ENCODE results near the gene NEGR1. TPM values are rescaled to one million over a fixed set of nuclear protein-coding genes. Genes with fewer than 3 reads are reported as not detected.

NEGR1 gene
- total RNA-seq, 4 donors from 2014 or later, result 0.49 to 8.8 (median 2.7) TPM

- TF ChIP-seq POLR2A (IDR thresholded peaks at IDR 0.05) (no peak), CTCF (IDR thresholded peaks at IDR 0.05) (no peak)
- no peaks in the 10 kb centered on the region for H3K9me3 ChIP-seq
- H3K4me1 ChIP-seq, result no peaks in the 10 kb centered on the region
- no peak for DNase-seq
- intact Hi-C loops (cut with DNase I), result no loop called here
- no peak overlapping the region for H3K27ac ChIP-seq
- H3K27me3 ChIP-seq, result no peaks in the 10 kb centered on the region
- H3K36me3 ChIP-seq, result no peaks in the 10 kb centered on the region
- H3K4me3 ChIP-seq, result no peak overlapping the region
These were observed 413.0 kb downstream of the NEGR1 start for GRCh38 chr1:71869326-71869725.

GRCh38 chr1:71862756-71863155 is 419.6 kb downstream of the NEGR1 start:
- no peaks in the 10 kb centered on the region for H3K9me3 ChIP-seq
- intact Hi-C loops (cut with DNase I), result no loop called here
- no peaks in the 10 kb centered on the region for H3K36me3 ChIP-seq
- no peak overlapping the region for H3K4me3 ChIP-seq
- no peaks in the 10 kb centered on the region for H3K27me3 ChIP-seq
- no peak for TF ChIP-seq POLR2A (IDR thresholded peaks at IDR 0.05)
- TF ChIP-seq CTCF (IDR thresholded peaks at IDR 0.05), result no peak
- 45 to 54% methylated on average over 2 of the region's 2 CpGs for WGBS, 2 donors
- no peak for DNase-seq
- no peak overlapping the region for H3K27ac ChIP-seq
- H3K4me1 ChIP-seq, result no peaks in the 10 kb centered on the region

- H3K4me3 ChIP-seq, result no peak overlapping the region
- H3K9me3 ChIP-seq, result no peaks in the 10 kb centered on the region
- no peak for TF ChIP-seq POLR2A (IDR thresholded peaks at IDR 0.05)
- TF ChIP-seq CTCF (IDR thresholded peaks at IDR 0.05), result no peak
- DNase-seq, result no peak
- no peak overlapping the region for H3K27ac ChIP-seq
- intact Hi-C loops (cut with DNase I), result no loop called here
- H3K4me1 ChIP-seq, result no peaks in the 10 kb centered on the region
- no peaks in the 10 kb centered on the region for H3K36me3 ChIP-seq
- no peaks in the 10 kb centered on the region for H3K27me3 ChIP-seq
These were observed 421.3 kb downstream of the NEGR1 start for GRCh38 chr1:71861022-71861421.

- DNase-seq, result no peak
- Histone ChIP-seq H3K36me3 (no peaks in the 10 kb centered on the region), H3K4me1 (no peaks in the 10 kb centered on the region), H3K27ac (no peak overlapping the region), H3K4me3 (no peak overlapping the region), H3K9me3 (no peaks in the 10 kb centered on the region), H3K27me3 (no peaks in the 10 kb centered on the region)
- 80 to 94% methylated on average over 2 of the region's 2 CpGs for WGBS, 2 donors
- intact Hi-C loops (cut with DNase I), result no loop called here
- TF ChIP-seq POLR2A (IDR thresholded peaks at IDR 0.05), result no peak
- no peak for TF ChIP-seq CTCF (IDR thresholded peaks at IDR 0.05)
These were observed 422.5 kb downstream of the NEGR1 start for GRCh38 chr1:71859806-71860205.

GRCh38 chr1:71857862-71858261 is 424.5 kb downstream of the NEGR1 start:
- intact Hi-C loops (cut with DNase I), result no loop called here
- 52 to 65% methylated on average over 1 of the region's 1 CpG for WGBS, 2 donors

More at GRCh38 chr1:71857862-71858261, 424.5 kb downstream of the NEGR1 start:
- Histone ChIP-seq H3K36me3 (no peaks in the 10 kb centered on the region), H3K4me3 (no peak overlapping the region), H3K9me3 (no peaks in the 10 kb centered on the region), H3K27ac (no peak overlapping the region), H3K27me3 (no peaks in the 10 kb centered on the region), H3K4me1 (no peaks in the 10 kb centered on the region)
- TF ChIP-seq POLR2A (IDR thresholded peaks at IDR 0.05), result no peak
- TF ChIP-seq CTCF (IDR thresholded peaks at IDR 0.05), result no peak
- no peak for DNase-seq
